ENCODE measurements around the gene AFF3.
A peak's percentile ranks its signal among the peaks of the same experiment; 100 is the strongest.

The AFF3 gene

GRCh38 chr2:99841749-99842148 lies 300.6 kb downstream of the AFF3 start:
- no peak for ATAC-seq
- no peak for TF ChIP-seq SNAI2 (CRISPR knock-in tag; IDR thresholded peaks at IDR 0.05)
- TF ChIP-seq ZNF70 (CRISPR knock-in tag; IDR thresholded peaks at IDR 0.05): no peak
- no peak for TF ChIP-seq CSRNP3 (CRISPR knock-in tag; IDR thresholded peaks at IDR 0.05)
- TF ChIP-seq ZFP30 (CRISPR knock-in tag; IDR thresholded peaks at IDR 0.05): no peak
- no peak for TF ChIP-seq ZNF8 (CRISPR knock-in tag; IDR thresholded peaks at IDR 0.05)
- TF ChIP-seq GLIS3 (CRISPR knock-in tag; IDR thresholded peaks at IDR 0.05): no peak
- no peak for TF ChIP-seq ZFP3 (CRISPR knock-in tag; IDR thresholded peaks at IDR 0.05)
- TF ChIP-seq, protein P1, sequence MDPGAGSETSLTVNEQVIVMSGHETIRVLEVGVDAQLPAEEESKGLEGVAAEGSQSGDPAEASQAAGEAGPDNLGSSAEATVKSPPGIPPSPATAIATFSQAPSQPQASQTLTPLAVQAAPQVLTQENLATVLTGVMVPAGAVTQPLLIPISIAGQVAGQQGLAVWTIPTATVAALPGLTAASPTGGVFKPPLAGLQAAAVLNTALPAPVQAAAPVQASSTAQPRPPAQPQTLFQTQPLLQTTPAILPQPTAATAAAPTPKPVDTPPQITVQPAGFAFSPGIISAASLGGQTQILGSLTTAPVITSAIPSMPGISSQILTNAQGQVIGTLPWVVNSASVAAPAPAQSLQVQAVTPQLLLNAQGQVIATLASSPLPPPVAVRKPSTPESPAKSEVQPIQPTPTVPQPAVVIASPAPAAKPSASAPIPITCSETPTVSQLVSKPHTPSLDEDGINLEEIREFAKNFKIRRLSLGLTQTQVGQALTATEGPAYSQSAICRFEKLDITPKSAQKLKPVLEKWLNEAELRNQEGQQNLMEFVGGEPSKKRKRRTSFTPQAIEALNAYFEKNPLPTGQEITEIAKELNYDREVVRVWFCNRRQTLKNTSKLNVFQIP (CRISPR knock-in tag; IDR thresholded peaks at IDR 0.05; ENCODE audit: borderline replicate concordance, low read depth): no peak
- TF ChIP-seq RARB (CRISPR knock-in tag; IDR thresholded peaks at IDR 0.05): no peak
- no peak for TF ChIP-seq ISL1 (CRISPR knock-in tag; IDR thresholded peaks at IDR 0.05)
- TF ChIP-seq BACH2 (CRISPR knock-in tag; IDR thresholded peaks at IDR 0.05; ENCODE audit: borderline replicate concordance): no peak
- no peak for TF ChIP-seq OSR1 (CRISPR knock-in tag; IDR thresholded peaks at IDR 0.05)
- TF ChIP-seq TCF4 (CRISPR knock-in tag; IDR thresholded peaks at IDR 0.05; ENCODE audit: borderline replicate concordance): no peak

GRCh38 chr2:99840831-99841230 lies 301.6 kb downstream of the AFF3 start:
- no peak for TF ChIP-seq GLIS3 (CRISPR knock-in tag; IDR thresholded peaks at IDR 0.05)
- no peak for ATAC-seq

GRCh38 chr2:99836690-99837605 lies 305.4 kb downstream of the AFF3 start:
- no peak for TF ChIP-seq GLIS3 (CRISPR knock-in tag; IDR thresholded peaks at IDR 0.05)
- peak; percentile 57 for TF ChIP-seq ISL1 (CRISPR knock-in tag; IDR thresholded peaks at IDR 0.05)
- ATAC-seq: peak; percentile 73

DNA sequence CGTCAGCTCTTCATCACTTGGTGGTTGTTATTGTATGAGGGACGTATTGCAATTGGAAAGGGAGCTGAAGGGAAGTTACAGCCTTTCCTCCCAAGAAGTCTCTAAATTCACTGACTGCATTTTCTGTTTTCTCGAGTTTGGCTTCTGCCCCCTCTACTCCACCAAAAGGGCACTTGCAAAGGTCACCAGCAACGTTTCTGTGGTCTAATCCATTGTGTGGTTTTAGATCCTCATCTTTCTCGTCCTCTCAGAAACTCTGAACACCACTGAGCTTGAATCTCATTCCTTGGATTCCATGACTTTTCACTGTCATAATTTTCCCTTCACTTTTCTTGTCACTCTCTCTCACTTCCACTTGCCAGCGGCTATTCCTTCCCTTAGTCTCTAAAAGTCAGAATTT lies 308.0 kb downstream of the AFF3 start:
- TF ChIP-seq, protein P2, sequence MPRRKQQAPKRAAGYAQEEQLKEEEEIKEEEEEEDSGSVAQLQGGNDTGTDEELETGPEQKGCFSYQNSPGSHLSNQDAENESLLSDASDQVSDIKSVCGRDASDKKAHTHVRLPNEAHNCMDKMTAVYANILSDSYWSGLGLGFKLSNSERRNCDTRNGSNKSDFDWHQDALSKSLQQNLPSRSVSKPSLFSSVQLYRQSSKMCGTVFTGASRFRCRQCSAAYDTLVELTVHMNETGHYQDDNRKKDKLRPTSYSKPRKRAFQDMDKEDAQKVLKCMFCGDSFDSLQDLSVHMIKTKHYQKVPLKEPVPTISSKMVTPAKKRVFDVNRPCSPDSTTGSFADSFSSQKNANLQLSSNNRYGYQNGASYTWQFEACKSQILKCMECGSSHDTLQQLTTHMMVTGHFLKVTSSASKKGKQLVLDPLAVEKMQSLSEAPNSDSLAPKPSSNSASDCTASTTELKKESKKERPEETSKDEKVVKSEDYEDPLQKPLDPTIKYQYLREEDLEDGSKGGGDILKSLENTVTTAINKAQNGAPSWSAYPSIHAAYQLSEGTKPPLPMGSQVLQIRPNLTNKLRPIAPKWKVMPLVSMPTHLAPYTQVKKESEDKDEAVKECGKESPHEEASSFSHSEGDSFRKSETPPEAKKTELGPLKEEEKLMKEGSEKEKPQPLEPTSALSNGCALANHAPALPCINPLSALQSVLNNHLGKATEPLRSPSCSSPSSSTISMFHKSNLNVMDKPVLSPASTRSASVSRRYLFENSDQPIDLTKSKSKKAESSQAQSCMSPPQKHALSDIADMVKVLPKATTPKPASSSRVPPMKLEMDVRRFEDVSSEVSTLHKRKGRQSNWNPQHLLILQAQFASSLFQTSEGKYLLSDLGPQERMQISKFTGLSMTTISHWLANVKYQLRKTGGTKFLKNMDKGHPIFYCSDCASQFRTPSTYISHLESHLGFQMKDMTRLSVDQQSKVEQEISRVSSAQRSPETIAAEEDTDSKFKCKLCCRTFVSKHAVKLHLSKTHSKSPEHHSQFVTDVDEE (CRISPR knock-in tag; IDR thresholded peaks at IDR 0.05): no peak
- TF ChIP-seq CSDC2 (CRISPR knock-in tag; IDR thresholded peaks at IDR 0.05) (no peak), PPARA (CRISPR knock-in tag; IDR thresholded peaks at IDR 0.05; ENCODE audit: borderline replicate concordance) (no peak), TCF4 (CRISPR knock-in tag; IDR thresholded peaks at IDR 0.05; ENCODE audit: borderline replicate concordance) (no peak), ZC3H10 (CRISPR knock-in tag; IDR thresholded peaks at IDR 0.05) (no peak), BACH2 (CRISPR knock-in tag; IDR thresholded peaks at IDR 0.05; ENCODE audit: borderline replicate concordance) (no peak), ZFP30 (CRISPR knock-in tag; IDR thresholded peaks at IDR 0.05) (no peak), ZFP3 (CRISPR knock-in tag; IDR thresholded peaks at IDR 0.05) (no peak), TOX (CRISPR knock-in tag; IDR thresholded peaks at IDR 0.05; ENCODE audit: borderline replicate concordance) (no peak), ZNF70 (CRISPR knock-in tag; IDR thresholded peaks at IDR 0.05) (no peak), GLIS3 (CRISPR knock-in tag; IDR thresholded peaks at IDR 0.05) (no peak), OSR1 (CRISPR knock-in tag; IDR thresholded peaks at IDR 0.05) (no peak), RARB (CRISPR knock-in tag; IDR thresholded peaks at IDR 0.05) (no peak), ISL1 (CRISPR knock-in tag; IDR thresholded peaks at IDR 0.05) (no peak), CSRNP3 (CRISPR knock-in tag; IDR thresholded peaks at IDR 0.05) (no peak), ZNF565 (CRISPR knock-in tag; conservative IDR thresholded peaks at IDR 0.05; ENCODE audit: low read depth) (no peak)
- TF ChIP-seq, protein P3, sequence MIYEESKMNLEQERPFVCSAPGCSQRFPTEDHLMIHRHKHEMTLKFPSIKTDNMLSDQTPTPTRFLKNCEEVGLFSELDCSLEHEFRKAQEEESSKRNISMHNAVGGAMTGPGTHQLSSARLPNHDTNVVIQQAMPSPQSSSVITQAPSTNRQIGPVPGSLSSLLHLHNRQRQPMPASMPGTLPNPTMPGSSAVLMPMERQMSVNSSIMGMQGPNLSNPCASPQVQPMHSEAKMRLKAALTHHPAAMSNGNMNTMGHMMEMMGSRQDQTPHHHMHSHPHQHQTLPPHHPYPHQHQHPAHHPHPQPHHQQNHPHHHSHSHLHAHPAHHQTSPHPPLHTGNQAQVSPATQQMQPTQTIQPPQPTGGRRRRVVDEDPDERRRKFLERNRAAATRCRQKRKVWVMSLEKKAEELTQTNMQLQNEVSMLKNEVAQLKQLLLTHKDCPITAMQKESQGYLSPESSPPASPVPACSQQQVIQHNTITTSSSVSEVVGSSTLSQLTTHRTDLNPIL (CRISPR knock-in tag; IDR thresholded peaks at IDR 0.05; ENCODE audit: low read depth): no peak
- TF ChIP-seq, protein P1 (CRISPR knock-in tag; IDR thresholded peaks at IDR 0.05; ENCODE audit: borderline replicate concordance, low read depth): no peak
- ATAC-seq: no peak

Measured in SK-N-SH treated with all-trans-retinoic acid at 6 μM for 48 hours (cell line).